ENCODE results near the gene DNM3. TPM values are rescaled to one million over a fixed set of nuclear protein-coding genes. Genes with fewer than 3 reads are reported as not detected.

DNM3 gene
- polyA plus RNA-seq, 1 donor (not counting 4 experiments of a cell fraction or from before 2014, with no cell fraction given), result 2.0 TPM

DNA sequence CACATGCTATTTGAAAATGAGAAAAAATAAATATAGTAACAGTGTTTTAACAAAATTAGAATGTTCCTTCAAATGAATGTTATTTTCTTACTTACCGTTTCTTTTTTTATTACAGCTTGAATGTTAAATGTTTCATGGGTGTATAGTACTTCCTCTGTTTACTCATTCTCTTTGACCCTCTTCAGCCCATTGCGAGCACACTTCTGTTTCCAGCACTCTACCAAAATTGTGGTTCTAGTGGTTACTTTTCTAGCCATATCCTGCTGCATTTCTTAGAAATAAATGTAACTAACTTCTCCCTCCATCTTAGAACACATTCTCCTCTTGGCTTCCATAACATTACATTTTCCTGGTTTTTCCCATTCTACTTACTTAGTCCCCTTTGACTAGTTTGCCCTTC lies 389.2 kb downstream of the DNM3 start:
- no peak for DNase-seq (ENCODE audit: low read depth, low spot score)
- dilution Hi-C loops (cut with MboI; ENCODE audit: extremely low pct_ligation_motif_present, low sequenced_read_pairs), result no loop called here
- Histone ChIP-seq H3K4me1 (ENCODE audit: control insufficient read depth, extremely low read depth, insufficient read depth, low read length) (no peaks in the 10 kb centered on the region), H3K9me3 (ENCODE audit: control insufficient read depth, low read depth, low read length) (no peaks in the 10 kb centered on the region), H3K27me3 (ENCODE audit: control insufficient read depth, extremely low read depth, insufficient read depth, low read length) (no peaks in the 10 kb centered on the region), H3K36me3 (ENCODE audit: control insufficient read depth in 2 of 2, extremely low read depth in 1 of 2, insufficient read depth in 2 of 2, low read length in 2 of 2) (no peaks in the 10 kb centered on the region), H3K27ac (ENCODE audit: control insufficient read depth, insufficient read depth, low read length) (no peak overlapping the region), H2AFZ (ENCODE audit: control insufficient read depth, low read length) (no peak overlapping the region), H3K9me1 (ENCODE audit: control insufficient read depth, extremely low read depth, insufficient read depth, low read length) (no peaks in the 10 kb centered on the region), H3K9ac (ENCODE audit: control insufficient read depth, extremely low read depth, insufficient read depth, low read length) (no peak overlapping the region), H3K4me3 (ENCODE audit: control insufficient read depth in 2 of 3, extremely low read depth in 1 of 3, insufficient read depth in 2 of 3, low read depth in 1 of 3, low read length in 3 of 3) (no peak overlapping the region), H3K79me2 (ENCODE audit: control insufficient read depth, insufficient read depth, low read length) (no peaks in the 10 kb centered on the region), H3K4me2 (ENCODE audit: control insufficient read depth, extremely low read depth, insufficient read depth, low read depth, low read length) (no peak overlapping the region), H4K20me1 (ENCODE audit: control insufficient read depth, extremely low read depth, insufficient read depth, low read length) (no peaks in the 10 kb centered on the region)
- TF ChIP-seq, protein P1, sequence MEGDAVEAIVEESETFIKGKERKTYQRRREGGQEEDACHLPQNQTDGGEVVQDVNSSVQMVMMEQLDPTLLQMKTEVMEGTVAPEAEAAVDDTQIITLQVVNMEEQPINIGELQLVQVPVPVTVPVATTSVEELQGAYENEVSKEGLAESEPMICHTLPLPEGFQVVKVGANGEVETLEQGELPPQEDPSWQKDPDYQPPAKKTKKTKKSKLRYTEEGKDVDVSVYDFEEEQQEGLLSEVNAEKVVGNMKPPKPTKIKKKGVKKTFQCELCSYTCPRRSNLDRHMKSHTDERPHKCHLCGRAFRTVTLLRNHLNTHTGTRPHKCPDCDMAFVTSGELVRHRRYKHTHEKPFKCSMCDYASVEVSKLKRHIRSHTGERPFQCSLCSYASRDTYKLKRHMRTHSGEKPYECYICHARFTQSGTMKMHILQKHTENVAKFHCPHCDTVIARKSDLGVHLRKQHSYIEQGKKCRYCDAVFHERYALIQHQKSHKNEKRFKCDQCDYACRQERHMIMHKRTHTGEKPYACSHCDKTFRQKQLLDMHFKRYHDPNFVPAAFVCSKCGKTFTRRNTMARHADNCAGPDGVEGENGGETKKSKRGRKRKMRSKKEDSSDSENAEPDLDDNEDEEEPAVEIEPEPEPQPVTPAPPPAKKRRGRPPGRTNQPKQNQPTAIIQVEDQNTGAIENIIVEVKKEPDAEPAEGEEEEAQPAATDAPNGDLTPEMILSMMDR (optimal IDR thresholded peaks at IDR 0.05 in 1 of 3, IDR thresholded peaks at IDR 0.05 in 1 of 3, conservative IDR thresholded peaks at IDR 0.05 in 1 of 3; ENCODE audit: extremely low read depth in 1 of 3, insufficient read depth in 2 of 3, low read length in 3 of 3), result no peak
- TF ChIP-seq EZH2 (IDR thresholded peaks at IDR 0.05; ENCODE audit: low read length), result no peak
- FAIRE-seq, result no peak

DNA sequence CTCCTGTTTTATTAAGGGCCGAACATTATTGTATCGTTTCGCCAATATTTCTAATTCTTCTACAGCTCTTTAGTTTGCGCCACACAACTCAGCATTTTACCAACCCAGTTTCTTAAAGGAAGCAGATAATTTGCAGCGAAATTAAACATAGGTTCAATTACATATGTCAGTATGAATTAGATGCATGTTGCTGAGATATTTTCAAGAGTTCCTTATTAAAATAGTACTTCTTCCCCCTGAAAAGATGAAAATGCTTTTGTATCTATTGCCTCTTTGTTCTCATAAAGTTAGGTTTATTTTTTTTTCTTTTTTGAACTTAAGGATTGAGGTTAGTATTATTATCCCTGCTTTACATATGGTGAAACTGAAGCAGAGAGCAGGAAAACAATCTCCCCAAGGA lies 395.7 kb downstream of the DNM3 start:
- no peaks in the 10 kb centered on the region for H3K9me1 ChIP-seq (ENCODE audit: control insufficient read depth, extremely low read depth, insufficient read depth, low read length)
- H3K4me2 ChIP-seq (ENCODE audit: control insufficient read depth, extremely low read depth, insufficient read depth, low read depth, low read length), result no peak overlapping the region
- no peak overlapping the region for H3K27ac ChIP-seq (ENCODE audit: control insufficient read depth, insufficient read depth, low read length)
- H2AFZ ChIP-seq (ENCODE audit: control insufficient read depth, low read length), result no peak overlapping the region
- no peaks in the 10 kb centered on the region for H3K27me3 ChIP-seq (ENCODE audit: control insufficient read depth, extremely low read depth, insufficient read depth, low read length)
- no peak overlapping the region for H3K9ac ChIP-seq (ENCODE audit: control insufficient read depth, extremely low read depth, insufficient read depth, low read length)
- H3K36me3 ChIP-seq (ENCODE audit: control insufficient read depth in 2 of 2, extremely low read depth in 1 of 2, insufficient read depth in 2 of 2, low read length in 2 of 2), result no peaks in the 10 kb centered on the region
- dilution Hi-C loops (cut with MboI; ENCODE audit: extremely low pct_ligation_motif_present, low sequenced_read_pairs), result no loop called here
- H3K4me3 ChIP-seq (ENCODE audit: control insufficient read depth in 2 of 3, extremely low read depth in 1 of 3, insufficient read depth in 2 of 3, low read depth in 1 of 3, low read length in 3 of 3), result no peak overlapping the region
- no peaks in the 10 kb centered on the region for H3K4me1 ChIP-seq (ENCODE audit: control insufficient read depth, extremely low read depth, insufficient read depth, low read length)
- H3K9me3 ChIP-seq (ENCODE audit: control insufficient read depth, low read depth, low read length), result no peaks in the 10 kb centered on the region
- H4K20me1 ChIP-seq (ENCODE audit: control insufficient read depth, extremely low read depth, insufficient read depth, low read length), result no peaks in the 10 kb centered on the region
- FAIRE-seq (no peak), DNase-seq (ENCODE audit: low read depth, low spot score) (no peak)
- no peak for TF ChIP-seq EZH2 (IDR thresholded peaks at IDR 0.05; ENCODE audit: low read length)
- H3K79me2 ChIP-seq (ENCODE audit: control insufficient read depth, insufficient read depth, low read length), result no peaks in the 10 kb centered on the region

DNA sequence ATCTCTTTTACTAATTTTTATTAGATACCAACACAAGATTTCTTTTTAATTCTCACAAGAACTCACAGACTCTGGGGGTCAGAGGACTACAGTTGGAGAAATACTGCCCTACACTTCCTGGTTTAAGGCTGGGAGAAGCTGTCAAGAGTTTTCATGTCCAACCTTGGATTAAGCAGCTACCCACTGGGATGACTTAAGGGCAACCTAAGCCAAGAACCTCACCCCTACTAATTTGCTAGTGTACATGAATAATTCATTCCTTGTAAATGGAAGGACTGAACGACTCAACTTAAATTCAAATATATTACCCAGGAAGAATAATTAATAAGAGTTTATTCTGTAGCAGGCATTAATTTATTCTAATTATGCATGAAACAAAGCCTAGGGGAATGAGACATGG lies 396.9 kb downstream of the DNM3 start:
- Histone ChIP-seq H3K4me1 (ENCODE audit: control insufficient read depth, extremely low read depth, insufficient read depth, low read length) (no peaks in the 10 kb centered on the region), H3K4me3 (ENCODE audit: control insufficient read depth in 2 of 3, extremely low read depth in 1 of 3, insufficient read depth in 2 of 3, low read depth in 1 of 3, low read length in 3 of 3) (no peak overlapping the region), H3K36me3 (ENCODE audit: control insufficient read depth in 2 of 2, extremely low read depth in 1 of 2, insufficient read depth in 2 of 2, low read length in 2 of 2) (no peaks in the 10 kb centered on the region), H3K27ac (ENCODE audit: control insufficient read depth, insufficient read depth, low read length) (no peak overlapping the region), H2AFZ (ENCODE audit: control insufficient read depth, low read length) (no peak overlapping the region), H3K79me2 (ENCODE audit: control insufficient read depth, insufficient read depth, low read length) (no peaks in the 10 kb centered on the region), H3K9me1 (ENCODE audit: control insufficient read depth, extremely low read depth, insufficient read depth, low read length) (no peaks in the 10 kb centered on the region), H4K20me1 (ENCODE audit: control insufficient read depth, extremely low read depth, insufficient read depth, low read length) (no peaks in the 10 kb centered on the region), H3K4me2 (ENCODE audit: control insufficient read depth, extremely low read depth, insufficient read depth, low read depth, low read length) (no peak overlapping the region), H3K9ac (ENCODE audit: control insufficient read depth, extremely low read depth, insufficient read depth, low read length) (no peak overlapping the region), H3K9me3 (ENCODE audit: control insufficient read depth, low read depth, low read length) (no peaks in the 10 kb centered on the region), H3K27me3 (ENCODE audit: control insufficient read depth, extremely low read depth, insufficient read depth, low read length) (no peaks in the 10 kb centered on the region)
- no peak for FAIRE-seq
- no peak for DNase-seq (ENCODE audit: low read depth, low spot score)
- TF ChIP-seq, protein P1 (optimal IDR thresholded peaks at IDR 0.05 in 1 of 3, IDR thresholded peaks at IDR 0.05 in 1 of 3, conservative IDR thresholded peaks at IDR 0.05 in 1 of 3; ENCODE audit: extremely low read depth in 1 of 3, insufficient read depth in 2 of 3, low read length in 3 of 3), result no peak
- TF ChIP-seq EZH2 (IDR thresholded peaks at IDR 0.05; ENCODE audit: low read length), result no peak
- dilution Hi-C loops (cut with MboI; ENCODE audit: extremely low pct_ligation_motif_present, low sequenced_read_pairs), result no loop called here
